Measurements from ENCODE around the gene COL9A1.

Gene COL9A1

GRCh38 chr6:70186461-70186860 is 116.4 kb downstream of the COL9A1 start:
- no peak for TF ChIP-seq CTCF (conservative IDR thresholded peaks at IDR 0.05)
- no peak overlapping the region for H3K27ac ChIP-seq

- no peak for TF ChIP-seq CTCF (conservative IDR thresholded peaks at IDR 0.05)
- no peak overlapping the region for H3K27ac ChIP-seq
Observed at GRCh38 chr6:70184723-70185122, 118.2 kb downstream of the COL9A1 start.

DNA sequence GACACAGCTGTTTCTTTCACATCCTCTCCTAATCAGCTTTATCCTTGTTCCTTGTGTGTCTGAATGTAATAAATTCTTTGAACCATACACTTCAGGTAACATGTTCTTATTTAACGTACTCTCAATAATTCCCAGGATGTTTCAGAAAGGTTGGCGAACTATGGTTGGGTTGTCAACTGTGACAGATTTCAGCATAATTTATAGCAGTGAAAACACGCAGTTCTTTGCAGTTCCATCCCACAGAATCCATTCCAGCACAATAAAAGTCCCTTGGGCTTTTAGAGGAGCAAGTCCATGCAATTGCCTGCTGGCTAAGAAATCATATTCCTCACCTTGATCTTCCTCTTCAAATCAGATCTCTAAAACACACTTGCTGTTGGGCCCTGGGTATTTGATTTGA is 119.3 kb downstream of the COL9A1 start:
- TF ChIP-seq CTCF (conservative IDR thresholded peaks at IDR 0.05): no peak
- H3K27ac ChIP-seq: no peak overlapping the region

- H3K27ac ChIP-seq: no peak overlapping the region
- TF ChIP-seq CTCF (conservative IDR thresholded peaks at IDR 0.05): no peak
Observed at GRCh38 chr6:70180901-70181599, 121.8 kb downstream of the COL9A1 start.

GRCh38 chr6:70180183-70180900 is 122.5 kb downstream of the COL9A1 start:
- TF ChIP-seq CTCF (conservative IDR thresholded peaks at IDR 0.05): no peak
- H3K27ac ChIP-seq: no peak overlapping the region

DNA sequence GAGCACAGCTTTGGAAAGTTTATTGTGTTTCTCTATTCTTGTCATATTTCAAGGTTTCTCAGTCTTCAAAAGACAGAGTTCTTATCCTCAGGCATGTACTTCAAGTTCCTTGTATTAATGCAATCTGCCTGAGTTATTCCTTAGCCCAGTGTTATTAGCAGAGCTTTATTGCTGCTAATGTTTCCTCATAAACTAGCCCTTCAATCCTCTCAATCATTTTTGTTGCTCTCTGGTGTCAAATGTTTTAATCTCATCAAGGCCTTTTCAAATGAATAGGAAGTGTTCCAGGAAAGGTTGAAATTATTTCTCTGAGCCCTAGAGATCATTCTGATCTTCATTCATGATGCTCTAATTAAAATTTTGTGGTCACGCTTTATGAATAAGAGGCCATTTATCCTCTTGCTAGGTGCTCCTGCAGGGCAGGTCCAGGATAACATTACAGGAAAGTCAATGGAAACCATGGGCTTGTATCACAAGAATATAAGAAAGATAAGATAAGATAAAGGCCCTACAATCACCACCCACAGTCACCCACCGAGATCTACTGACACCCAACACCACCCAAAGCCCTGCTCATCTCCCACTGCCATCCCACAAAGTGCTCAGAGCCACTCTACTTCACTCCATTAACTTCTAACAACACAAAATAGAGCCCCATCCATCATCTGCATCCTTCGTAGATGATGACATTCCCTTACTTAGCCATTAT is 125.9 kb downstream of the COL9A1 start:
- no peak for TF ChIP-seq CTCF (conservative IDR thresholded peaks at IDR 0.05)
- no peak overlapping the region for H3K27ac ChIP-seq

- TF ChIP-seq CTCF (conservative IDR thresholded peaks at IDR 0.05): no peak
Observed at GRCh38 chr6:70175770-70176169, 127.1 kb downstream of the COL9A1 start.

More at GRCh38 chr6:70175770-70176169, 127.1 kb downstream of the COL9A1 start:
- no peak overlapping the region for H3K27ac ChIP-seq
